ENCODE measurements around the gene COA3. TPM values are rescaled to one million over a fixed set of nuclear protein-coding genes. Genes with fewer than 3 reads are reported as not detected.

The COA3 gene
- total RNA-seq, 1 experiment from 2014 or later = 74.2 TPM

- Mint-ChIP-seq H3K27me3 (ENCODE audit: low read depth) (peaks cover 28% of the 10 kb centered on the region), H3K27ac (no peak overlapping the region)
These were observed 14.1 kb downstream of the COA3 start for GRCh38 chr17:42784409-42784808.

More at GRCh38 chr17:42784409-42784808, 14.1 kb downstream of the COA3 start:
- Histone ChIP-seq H2AFZ (ENCODE audit: low read length) (no peak overlapping the region), H4K20me1 (ENCODE audit: control insufficient read depth, insufficient read depth, insufficient read length) (no peaks in the 10 kb centered on the region), H3K79me2 (ENCODE audit: insufficient read depth, low read length) (no peaks in the 10 kb centered on the region), H3K9ac (ENCODE audit: extremely low read depth, insufficient read length, low read length) (no peak overlapping the region), H2BK15ac (ENCODE audit: low read depth, low read length) (no peak overlapping the region), H4K5ac (ENCODE audit: insufficient read length, low read depth, low read length) (no peak overlapping the region), H3K27me3 (ENCODE audit: insufficient read depth, low read length) (peaks cover 10% of the 10 kb centered on the region; the same call in 1 of the 2 replicates), H2BK20ac (ENCODE audit: low read depth, low read length, poor library complexity, severe bottlenecking) (no peak overlapping the region), H3K23me2 (ENCODE audit: insufficient read length, low read depth, low read length, poor library complexity, severe bottlenecking) (peaks cover 8% of the 10 kb centered on the region), H4K8ac (replicated peaks; ENCODE audit: insufficient read length, low read depth, low read length) (no peak overlapping the region), H3K4me2 (ENCODE audit: insufficient read depth, insufficient read length, low read length) (no peak overlapping the region), H3K4me1 (ENCODE audit: insufficient read depth, low read length) (no peaks in the 10 kb centered on the region), H3K18ac (ENCODE audit: insufficient read length, low read depth, low read length) (no peak overlapping the region), H2BK5ac (ENCODE audit: insufficient read length, low read length) (no peak overlapping the region), H2BK12ac (ENCODE audit: insufficient read length, low read depth, low read length) (no peak overlapping the region), H2BK120ac (ENCODE audit: low read depth, low read length, poor library complexity, severe bottlenecking) (no peak overlapping the region), H2AK5ac (ENCODE audit: insufficient read length, low read length) (no peak overlapping the region), H3K56ac (ENCODE audit: insufficient read length, low read depth, low read length) (no peak overlapping the region), H3K23ac (ENCODE audit: insufficient read length, low read depth, low read length) (no peak overlapping the region), H3K4ac (ENCODE audit: low read depth, low read length) (no peak overlapping the region), H3K79me1 (ENCODE audit: insufficient read depth, low read depth, low read length, poor library complexity, severe bottlenecking) (no peaks in the 10 kb centered on the region), H3K27ac (ENCODE audit: insufficient read length, low read depth, low read length) (no peak overlapping the region), H3K9me3 (ENCODE audit: control insufficient read depth, low read depth, low read length) (no peaks in the 10 kb centered on the region), H3K14ac (ENCODE audit: insufficient read depth, low read length) (no peak overlapping the region; the same call in 1 of the 2 replicates), H3T11ph (ENCODE audit: low read length) (no peak overlapping the region), H4K91ac (ENCODE audit: insufficient read length, low read depth, low read length) (no peak overlapping the region)
- Mint-ChIP-seq H3K9me3 (no peaks in the 10 kb centered on the region), H3K4me3 (no peak overlapping the region), H3K36me3 (ENCODE audit: insufficient read depth in 1 of 3, low read depth in 3 of 3) (peaks cover 0 to 3% (median under 1%) of the 10 kb centered on the region in 3 experiments; a peak in 4 of 7 replicates), H3K4me1 (peaks cover 20 to 22% of the 10 kb centered on the region in 2 experiments)
- no CpG with 5 or more reads among the region's 25 CpGs for WGBS (ENCODE audit: extremely low coverage, insufficient read length, low lambda C conversion rate)
- TF ChIP-seq, protein P1, sequence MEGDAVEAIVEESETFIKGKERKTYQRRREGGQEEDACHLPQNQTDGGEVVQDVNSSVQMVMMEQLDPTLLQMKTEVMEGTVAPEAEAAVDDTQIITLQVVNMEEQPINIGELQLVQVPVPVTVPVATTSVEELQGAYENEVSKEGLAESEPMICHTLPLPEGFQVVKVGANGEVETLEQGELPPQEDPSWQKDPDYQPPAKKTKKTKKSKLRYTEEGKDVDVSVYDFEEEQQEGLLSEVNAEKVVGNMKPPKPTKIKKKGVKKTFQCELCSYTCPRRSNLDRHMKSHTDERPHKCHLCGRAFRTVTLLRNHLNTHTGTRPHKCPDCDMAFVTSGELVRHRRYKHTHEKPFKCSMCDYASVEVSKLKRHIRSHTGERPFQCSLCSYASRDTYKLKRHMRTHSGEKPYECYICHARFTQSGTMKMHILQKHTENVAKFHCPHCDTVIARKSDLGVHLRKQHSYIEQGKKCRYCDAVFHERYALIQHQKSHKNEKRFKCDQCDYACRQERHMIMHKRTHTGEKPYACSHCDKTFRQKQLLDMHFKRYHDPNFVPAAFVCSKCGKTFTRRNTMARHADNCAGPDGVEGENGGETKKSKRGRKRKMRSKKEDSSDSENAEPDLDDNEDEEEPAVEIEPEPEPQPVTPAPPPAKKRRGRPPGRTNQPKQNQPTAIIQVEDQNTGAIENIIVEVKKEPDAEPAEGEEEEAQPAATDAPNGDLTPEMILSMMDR (conservative IDR thresholded peaks at IDR 0.05) = no peak
- DNase-seq = peak; percentile 33

Data from H9 (cell line).